ENCODE data around the gene ZNF862.

ZNF862 gene

GRCh38 chr7:149862156-149862555 is 24.0 kb downstream of the ZNF862 start:
- no peak for DNase-seq (ENCODE audit: low spot score)
- in situ Hi-C loops (cut with MboI; ENCODE audit: low sequenced_read_pairs, unreplicated experiment) = no loop called here
- no peak for TF ChIP-seq CTCF (IDR thresholded peaks at IDR 0.05; ENCODE audit: borderline replicate concordance, control extremely low read depth, extremely low read depth, insufficient read depth, missing control alignments)

- no peak for DNase-seq (ENCODE audit: low spot score)
- TF ChIP-seq CTCF (IDR thresholded peaks at IDR 0.05; ENCODE audit: borderline replicate concordance, control extremely low read depth, extremely low read depth, insufficient read depth, missing control alignments) = no peak
- in situ Hi-C loops (cut with MboI; ENCODE audit: low sequenced_read_pairs, unreplicated experiment) = no loop called here
Observed at GRCh38 chr7:149863500-149863899, 25.3 kb downstream of the ZNF862 start.

GRCh38 chr7:149864023-149864422 is 25.8 kb downstream of the ZNF862 start:
- DNase-seq (ENCODE audit: low spot score) = no peak
- TF ChIP-seq CTCF (IDR thresholded peaks at IDR 0.05; ENCODE audit: borderline replicate concordance, control extremely low read depth, extremely low read depth, insufficient read depth, missing control alignments) = no peak
- in situ Hi-C loops (cut with MboI; ENCODE audit: low sequenced_read_pairs, unreplicated experiment) = no loop called here

- DNase-seq (ENCODE audit: low spot score) = no peak
- no peak for TF ChIP-seq CTCF (IDR thresholded peaks at IDR 0.05; ENCODE audit: borderline replicate concordance, control extremely low read depth, extremely low read depth, insufficient read depth, missing control alignments)
- in situ Hi-C loops (cut with MboI; ENCODE audit: low sequenced_read_pairs, unreplicated experiment) = no loop called here
Observed at GRCh38 chr7:149864751-149865150, 26.6 kb downstream of the ZNF862 start.

GRCh38 chr7:149865437-149865836 is 27.3 kb downstream of the ZNF862 start:
- in situ Hi-C loops (cut with MboI; ENCODE audit: low sequenced_read_pairs, unreplicated experiment) = no loop called here
- no peak for TF ChIP-seq CTCF (IDR thresholded peaks at IDR 0.05; ENCODE audit: borderline replicate concordance, control extremely low read depth, extremely low read depth, insufficient read depth, missing control alignments)
- no peak for DNase-seq (ENCODE audit: low spot score)

- DNase-seq (ENCODE audit: low spot score) = no peak
- no peak for TF ChIP-seq CTCF (IDR thresholded peaks at IDR 0.05; ENCODE audit: borderline replicate concordance, control extremely low read depth, extremely low read depth, insufficient read depth, missing control alignments)
- in situ Hi-C loops (cut with MboI; ENCODE audit: low sequenced_read_pairs, unreplicated experiment) = no loop called here
Observed at GRCh38 chr7:149866139-149866778, 28.1 kb downstream of the ZNF862 start.

Data from GM13976 (cell line).